ENCODE results near the gene HRH3. TPM values are rescaled to one million over a fixed set of nuclear protein-coding genes. Genes with fewer than 3 reads are reported as not detected.
A peak's percentile ranks its signal among the peaks of the same experiment; 100 is the strongest.

HRH3 gene
- total RNA-seq, 1 donor from 2014 or later: not detected

DNA sequence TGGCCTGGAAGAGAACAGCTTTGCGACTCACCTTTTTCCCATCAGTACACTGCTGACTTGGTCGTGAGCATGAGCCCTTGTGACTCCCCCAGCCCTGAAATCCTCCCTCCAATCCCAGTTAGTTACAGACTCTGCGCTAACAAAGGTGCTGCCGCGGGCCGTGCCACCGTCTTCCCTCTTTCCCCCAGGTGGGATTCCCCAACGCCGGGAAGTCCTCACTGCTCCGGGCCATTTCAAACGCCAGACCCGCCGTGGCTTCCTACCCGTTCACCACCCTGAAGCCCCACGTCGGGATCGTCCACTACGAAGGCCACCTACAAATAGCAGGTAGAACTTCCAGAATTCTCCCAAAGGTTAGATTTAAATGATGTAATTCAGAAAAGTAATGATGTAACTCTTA is 21.1 kb downstream of the HRH3 start:
- DNase-seq (ENCODE audit: low spot score): no peak

DNA sequence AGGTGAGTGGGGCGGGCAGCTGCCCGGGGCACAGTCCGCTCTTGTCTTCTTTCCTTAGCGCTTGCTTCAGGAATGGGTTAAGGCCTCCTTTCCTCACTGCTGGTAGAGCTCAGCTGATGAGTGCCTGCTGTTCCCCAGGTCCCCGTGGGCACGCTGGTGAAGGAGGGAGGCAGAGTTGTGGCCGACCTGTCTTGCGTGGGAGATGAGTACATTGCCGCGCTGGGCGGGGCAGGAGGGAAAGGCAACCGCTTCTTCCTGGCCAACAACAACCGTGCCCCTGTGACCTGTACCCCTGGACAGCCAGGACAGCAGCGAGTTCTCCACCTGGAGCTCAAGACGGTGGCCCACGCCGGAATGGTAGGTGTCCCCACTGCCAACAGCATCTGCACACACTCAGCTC is 21.6 kb downstream of the HRH3 start:
- DNase-seq (ENCODE audit: low spot score): no peak

DNA sequence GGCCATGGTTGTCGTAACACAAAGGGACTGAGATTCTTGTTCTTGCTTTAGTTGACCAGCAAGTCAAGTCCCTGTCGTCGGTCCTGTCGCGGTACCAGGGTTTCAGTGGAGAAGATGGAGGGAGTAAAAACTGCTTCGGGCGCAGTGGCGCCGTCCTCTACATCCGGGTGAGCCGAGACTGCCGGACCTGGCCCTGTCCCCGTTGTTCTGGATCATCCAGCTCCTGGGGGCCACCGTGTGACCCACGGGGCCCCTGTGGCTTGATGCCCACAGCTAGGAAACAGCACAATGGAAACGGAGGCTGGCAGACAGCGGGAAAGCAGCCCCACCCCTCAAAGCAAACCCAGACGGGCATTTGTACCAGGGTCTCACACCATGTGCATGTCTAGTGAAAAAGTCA is 22.3 kb downstream of the HRH3 start:
- DNase-seq (ENCODE audit: low spot score): no peak

DNA sequence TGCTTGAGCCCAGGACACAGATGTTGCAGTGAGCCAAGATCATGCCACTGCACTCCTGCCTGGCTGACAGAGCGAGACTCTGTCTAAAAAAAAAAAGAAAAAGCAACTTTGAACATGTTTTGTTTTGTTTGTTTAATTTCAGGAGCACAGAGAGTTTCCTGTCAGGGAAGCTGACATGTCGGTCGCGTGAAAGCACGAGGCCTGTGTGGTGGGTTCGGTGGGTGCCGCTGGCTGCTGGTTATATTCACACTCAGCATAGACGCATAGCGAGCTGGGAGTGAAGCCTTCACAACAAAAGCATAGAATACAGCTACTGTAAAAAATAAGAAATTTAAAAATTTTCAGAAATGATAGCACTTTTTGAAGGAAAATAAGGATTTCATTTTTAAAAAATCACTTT is 22.8 kb downstream of the HRH3 start:
- no peak for DNase-seq (ENCODE audit: low spot score)

DNA sequence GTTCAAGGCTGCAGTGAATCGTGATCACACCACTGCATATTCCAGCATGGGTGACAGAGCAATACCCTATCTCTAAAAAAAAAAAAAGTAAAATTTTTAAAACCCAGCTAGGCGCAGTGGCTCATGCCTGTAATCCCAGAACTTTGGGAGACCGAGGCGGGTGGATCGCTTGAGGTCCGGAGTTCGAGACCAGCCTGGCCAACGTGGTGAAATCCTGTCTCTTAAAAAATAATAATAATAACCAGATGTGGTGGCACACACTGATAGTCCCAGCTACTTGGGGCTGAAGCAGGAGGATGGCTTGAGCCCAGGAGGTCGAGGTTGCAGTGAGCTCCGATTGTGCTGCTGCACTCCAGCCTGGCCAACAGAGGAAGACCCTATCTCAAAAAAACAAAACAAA is 23.8 kb downstream of the HRH3 start:
- no peak for DNase-seq (ENCODE audit: low spot score)

DNA sequence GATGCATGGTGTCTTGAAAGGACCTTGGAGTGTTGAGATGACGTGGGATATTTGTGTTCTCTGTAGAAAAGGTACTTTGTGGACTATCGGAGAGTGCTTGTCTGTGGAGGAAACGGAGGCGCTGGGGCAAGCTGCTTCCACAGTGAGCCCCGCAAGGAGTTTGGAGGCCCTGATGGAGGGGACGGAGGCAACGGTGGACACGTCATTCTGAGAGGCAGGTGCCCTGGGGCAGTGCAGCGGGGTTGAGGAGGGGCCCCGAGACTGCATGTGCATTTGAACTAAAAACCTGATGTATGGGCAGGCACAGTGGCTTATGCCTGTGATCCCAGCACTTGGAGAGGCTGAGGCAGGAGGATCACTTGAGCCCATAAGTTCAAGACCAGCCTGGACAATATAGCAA is 24.3 kb downstream of the HRH3 start:
- DNase-seq (ENCODE audit: low spot score): no peak

DNA sequence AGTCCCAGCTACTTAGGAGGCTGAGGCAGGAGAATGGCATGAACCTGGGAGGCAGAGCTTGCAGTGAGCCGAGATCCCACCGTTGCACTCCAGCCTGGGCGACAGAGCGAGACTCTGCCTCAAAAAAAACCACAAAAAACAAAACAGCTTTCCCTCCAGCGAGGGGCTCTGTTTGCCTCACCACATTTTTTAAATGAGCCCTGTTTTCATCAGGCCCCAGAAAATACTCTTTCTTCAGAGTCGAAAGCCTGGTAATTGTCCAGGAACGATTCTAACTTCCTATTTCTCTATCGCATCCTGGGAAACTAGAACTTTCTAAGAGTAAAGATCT is 25.0 kb downstream of the HRH3 start:
- no peak for DNase-seq (ENCODE audit: low spot score)

DNA sequence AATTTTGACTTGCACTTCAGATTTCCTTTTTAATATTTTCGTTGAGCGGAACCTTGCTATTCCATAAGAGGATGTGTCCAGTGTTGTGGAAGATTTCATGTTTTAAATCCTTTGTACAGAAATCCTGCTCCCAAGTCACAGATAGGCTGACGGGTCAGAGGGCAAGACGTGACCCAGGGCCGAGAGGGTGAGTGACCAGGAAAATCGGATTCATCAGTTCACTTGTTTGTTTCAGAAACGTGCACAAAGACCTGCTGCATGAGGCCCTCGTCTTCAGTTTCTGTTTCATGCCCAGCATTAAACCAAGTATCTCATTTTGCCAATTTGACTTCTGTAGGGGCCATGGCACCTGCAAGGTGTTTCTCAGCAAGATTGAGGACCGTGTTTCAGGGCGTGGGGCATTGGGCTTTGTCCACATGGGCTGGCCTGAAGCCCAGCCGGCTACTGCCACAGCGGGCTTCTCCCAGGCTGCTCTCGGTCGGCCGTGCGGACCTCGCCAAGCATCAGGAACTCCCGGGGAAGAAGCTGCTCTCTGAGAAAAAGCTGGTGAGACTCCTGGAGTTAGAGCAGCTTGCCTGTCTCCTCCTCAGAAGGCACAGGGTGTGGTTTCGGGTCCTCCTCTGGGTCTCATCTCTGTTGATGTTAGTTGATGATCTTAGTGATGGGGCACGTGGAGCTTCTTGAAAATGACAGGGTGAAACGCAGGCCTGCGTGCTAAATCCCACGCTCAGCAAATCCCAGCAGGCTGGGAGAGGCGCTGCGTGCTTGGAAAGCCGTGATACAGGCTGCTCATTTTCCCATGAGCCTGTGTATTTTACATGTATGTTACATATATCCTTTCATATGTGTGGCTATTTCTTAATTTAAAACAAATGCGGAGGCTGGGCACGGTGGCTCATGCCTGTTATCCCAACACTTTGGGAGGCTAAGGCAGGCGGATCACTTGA is 26.7 kb downstream of the HRH3 start:
- DNase-seq (ENCODE audit: low spot score): no peak

DNA sequence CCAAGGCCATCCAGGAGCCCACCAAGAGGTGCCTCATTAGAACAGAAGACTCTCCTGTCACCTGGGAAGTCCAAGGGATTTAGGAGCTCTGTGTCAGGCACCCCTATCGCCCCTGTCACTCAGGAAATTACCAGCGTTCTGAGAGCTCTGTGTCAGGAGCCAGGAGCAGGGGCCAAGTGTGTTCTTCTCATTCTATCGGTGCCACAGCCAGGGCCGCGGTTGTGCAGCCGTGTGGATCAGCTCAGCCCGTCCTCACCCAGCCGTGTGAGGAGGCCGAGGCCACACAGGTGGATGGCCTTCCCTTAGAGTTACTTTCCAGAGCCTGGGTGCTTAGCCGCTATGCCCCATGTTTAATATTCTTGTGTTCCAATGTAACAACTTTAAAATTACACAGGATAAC is 27.4 kb downstream of the HRH3 start:
- no peak for DNase-seq (ENCODE audit: low spot score)

DNA sequence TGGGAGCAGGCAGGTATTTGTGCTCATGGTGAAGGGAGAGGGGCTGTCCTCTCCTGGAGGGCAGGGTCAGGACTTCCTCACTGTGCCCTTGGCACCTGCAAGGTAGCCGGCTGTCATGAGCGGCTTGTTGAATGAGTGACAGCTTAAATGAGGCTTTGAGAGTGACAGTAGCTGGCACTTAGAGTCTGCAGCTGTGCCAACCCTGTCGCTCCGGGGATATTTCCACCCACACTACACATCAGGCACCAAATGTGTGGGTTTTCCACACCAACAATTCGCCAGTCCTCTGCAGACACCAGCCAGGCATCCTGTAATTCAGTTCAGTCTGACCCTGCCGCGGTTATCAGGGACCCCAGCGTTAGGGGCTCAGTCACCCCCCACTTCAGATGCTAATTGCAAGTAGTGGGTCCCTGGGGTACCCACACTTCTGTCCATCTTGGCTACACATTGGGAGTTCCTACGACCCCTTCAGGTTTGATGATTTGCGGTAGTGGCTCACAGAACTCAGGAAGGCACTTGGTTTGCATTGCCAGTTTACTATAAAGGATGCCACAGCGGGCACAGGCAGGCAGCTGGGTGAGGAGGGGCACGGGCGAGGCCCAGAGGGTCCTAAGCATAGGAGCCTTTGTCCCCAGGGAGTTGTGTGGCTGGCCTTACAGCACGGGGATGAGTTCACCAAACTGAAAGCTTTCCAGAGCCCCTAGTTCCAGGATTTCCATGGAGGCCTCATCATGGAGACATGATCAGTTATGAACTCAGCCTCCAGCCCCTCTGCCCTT is 28.1 kb downstream of the HRH3 start:
- DNase-seq (ENCODE audit: low spot score): no peak

DNA sequence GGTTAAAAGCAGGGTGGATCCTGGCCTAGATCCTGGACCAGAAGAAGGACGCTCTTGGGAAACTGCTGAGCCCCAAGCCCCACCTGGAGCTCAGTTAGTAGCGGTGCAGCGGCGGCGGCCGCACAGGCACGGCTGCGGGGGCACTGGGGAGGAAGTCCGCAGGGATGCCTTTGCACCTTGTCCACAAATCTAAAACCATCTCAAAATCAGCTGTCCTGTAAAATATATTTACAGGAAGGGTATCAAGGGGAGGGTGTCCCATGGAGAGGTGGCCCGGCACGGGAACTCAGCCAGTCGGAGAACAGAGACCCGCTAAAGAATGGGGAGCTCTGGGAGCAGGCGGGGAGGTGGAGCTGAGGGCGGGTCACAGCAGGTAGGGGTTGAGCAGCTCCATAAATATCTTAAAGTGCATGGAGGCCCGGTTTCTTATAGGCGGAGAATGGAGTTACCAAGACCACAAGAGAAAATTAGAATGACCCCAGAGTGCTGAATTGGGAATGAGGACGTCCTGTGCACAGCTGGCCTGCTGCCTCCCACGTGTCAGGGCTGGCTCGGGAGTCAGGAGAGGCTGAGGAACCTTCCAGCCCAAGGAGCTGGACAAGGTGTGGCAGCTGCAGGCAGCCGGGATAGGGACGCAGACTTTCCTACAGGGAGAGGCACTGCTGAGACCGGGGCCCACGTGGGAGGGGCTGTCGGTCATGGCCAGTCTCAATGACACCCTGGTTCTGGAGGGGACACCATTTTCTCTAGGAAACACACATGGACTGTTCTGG is 29.3 kb downstream of the HRH3 start:
- no peak for DNase-seq (ENCODE audit: low spot score)

DNA sequence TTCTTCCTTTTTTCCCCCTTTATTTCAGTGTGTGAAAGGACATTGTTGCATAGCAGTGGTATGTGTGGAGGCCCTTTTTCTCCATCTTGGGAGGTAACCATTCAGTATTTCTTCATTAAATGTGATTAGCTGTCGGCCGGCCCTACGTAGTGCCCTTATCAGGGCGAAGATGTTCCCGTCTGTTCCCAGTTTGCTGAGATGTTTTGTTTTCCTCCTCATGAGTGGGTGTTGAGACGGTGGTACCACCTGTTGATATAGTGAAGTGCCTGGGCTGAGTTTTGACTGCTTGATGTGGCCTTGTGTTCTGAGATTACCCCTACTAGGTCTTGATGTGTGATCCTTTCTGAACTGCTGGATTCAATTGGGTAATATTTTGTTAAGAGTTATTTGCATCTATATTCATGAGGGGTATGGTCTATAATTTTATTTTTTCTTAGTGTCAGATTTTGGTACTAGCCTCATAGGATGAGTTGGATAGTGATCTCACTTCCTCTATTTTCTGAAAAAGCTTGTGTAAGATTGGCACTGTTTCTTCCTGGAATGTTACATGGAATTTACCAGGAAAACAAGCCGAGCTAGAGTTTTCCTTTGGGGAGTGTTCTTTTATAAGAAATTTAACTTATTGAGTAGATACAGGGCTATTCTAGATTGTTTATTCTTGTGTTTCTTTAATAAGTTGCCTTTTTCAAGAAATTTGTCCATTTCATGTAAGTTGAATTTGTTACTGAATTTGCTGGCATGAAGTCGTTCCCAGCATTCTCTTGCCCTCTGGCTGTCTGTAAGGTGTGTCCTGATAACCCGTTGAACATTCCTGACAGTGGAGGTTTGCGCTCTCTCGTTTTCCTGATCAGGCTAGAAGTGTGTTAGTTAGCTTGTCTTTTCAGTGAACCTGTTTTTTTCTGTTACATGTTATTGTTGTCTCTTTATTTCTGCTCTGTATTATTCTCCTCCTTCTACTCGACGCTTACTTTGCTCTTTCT is 32.9 kb downstream of the HRH3 start:
- DNase-seq (ENCODE audit: low spot score): no peak

DNA sequence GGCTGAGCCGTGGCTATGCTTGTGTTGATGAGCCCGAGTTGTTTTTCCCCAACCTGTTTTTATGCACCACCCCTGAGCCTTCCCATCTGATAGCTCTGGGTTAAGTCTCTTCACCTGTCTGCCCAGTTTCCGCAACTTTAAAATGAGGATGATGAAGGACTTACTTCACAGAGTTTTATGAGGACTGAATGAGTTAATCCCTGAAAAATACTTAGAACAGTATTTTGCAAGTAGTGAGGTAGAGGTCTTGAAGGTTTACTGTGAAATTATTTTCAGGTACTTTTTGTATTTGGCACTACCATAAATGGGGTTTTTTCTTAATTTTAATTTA is 34.0 kb downstream of the HRH3 start:
- DNase-seq (ENCODE audit: low spot score): no peak

DNA sequence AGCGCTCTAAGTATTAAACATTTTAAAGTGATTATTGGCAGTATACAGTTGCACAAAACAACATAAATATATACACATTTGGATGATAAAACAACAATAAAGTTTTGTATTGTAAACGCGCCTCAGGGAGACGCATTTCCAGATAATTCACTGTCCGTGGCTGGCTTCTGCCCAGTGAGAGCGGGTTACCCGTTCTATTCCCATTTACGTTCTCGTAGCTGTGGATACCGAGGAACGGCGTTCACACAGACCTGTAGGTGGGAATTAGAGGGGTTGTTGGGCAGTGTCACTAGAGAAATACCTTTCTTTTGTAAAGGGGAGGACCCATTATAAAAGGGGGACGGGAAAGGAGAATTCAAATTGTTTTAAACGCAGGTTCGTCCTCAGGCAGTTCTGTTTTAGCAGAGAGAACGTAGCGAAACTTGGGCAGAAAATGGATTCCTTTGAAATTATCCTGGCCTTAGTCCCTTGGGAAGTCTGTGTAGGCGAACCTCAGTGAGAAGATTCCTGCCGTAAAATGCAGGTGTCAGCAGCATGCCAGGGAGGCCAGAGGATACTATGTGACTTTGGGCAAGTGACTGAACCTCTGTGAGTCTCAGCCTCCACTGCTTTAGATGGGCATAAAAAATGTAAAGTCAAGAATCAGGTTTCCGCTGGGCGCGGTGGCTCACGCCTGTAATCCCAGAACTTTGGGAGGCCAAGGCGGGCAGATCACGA is 36.5 kb downstream of the HRH3 start:
- DNase-seq (ENCODE audit: low spot score): no peak

DNA sequence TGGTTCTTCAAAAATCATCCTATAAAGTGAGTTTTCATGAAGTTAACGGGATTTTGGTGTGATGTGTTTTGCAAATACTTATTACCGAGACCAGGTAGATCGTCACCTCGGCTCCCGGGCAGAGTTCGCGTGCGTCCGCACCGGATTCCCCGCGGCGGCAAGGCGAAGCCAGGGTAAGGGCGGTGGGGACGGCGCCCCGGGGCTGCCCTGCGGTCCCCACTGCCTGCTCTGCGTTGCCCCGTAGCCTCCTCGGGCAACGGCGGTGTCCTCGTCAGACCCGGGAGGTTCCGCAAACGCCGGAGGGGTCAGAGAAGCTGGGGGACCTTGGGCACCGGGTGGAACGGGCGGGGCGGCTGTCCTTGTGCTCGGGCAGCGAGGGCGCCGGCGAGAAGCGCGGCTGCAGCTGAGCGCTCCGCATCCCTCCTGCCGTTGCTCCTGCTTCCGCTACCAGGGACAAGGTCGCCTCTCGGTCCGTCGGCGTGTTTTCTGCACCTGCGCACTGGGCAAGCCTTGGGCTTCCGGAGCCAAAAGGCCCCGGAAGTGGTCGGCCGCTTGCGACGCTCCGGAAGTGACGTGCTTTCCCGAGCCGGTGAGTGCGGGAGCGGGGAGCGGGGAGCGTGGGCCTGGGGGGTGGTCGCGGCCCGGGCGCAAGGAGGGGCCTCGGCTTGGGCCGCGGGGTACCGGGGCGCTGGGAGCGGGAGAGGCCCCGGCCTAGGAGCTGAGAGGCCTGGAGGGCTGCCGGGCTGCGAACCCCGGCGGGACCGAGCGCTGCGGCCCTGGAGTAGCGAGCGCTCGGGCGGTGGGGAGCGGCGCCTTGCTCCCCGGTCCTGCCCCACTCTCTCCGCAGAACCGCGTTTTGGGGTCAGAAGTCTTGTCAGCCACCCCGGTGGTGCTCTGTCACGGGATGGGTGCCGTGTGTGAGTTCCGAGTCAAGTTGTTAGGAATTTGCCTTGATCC is 37.3 kb downstream of the HRH3 start, which contains the start of gene MTG2:
Gene MTG2, plus strand, starts transcription at position 560 of the 957 bp plus-strand sequence. CDS start 10,393 bp downstream, outside the sequence.
- peak; percentile 98 for DNase-seq (ENCODE audit: low spot score)

DNA sequence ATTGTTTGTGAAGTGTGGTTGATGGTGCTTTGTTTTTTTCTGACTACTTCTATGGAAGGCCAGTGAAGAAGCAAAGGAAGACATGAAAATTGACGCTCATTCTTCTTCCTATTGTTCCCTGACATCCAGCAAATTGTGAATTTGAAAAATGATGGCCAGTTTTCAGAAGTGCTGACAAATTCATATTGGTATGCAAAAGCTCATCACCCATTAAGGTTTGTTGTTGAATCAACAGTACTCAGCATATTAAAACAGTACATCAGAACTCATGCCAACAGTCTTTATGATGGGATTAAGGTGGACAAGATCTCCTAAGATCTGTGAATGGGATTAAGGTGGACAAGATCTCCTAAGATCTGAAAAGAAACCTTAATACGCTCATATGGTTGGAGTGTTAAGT is 38.3 kb downstream of the HRH3 start:
- DNase-seq (ENCODE audit: low spot score): no peak

DNA sequence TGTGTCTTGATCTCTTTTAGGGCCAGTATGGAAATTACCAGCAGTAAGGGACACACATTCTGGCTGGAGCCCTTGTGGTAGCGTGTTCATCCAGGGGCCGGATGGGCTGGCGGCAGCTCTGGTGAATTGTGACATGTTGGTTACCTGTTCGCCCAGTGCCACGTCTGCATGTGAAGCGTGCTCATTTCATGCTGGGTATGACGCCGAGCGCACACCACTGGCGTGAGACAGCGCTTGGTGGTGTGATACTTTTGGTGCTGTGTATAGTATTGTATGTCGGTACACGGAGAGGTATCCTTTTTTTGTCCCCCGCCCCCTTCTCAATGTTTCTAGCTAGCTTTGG is 40.9 kb downstream of the HRH3 start:
- DNase-seq (ENCODE audit: low spot score): no peak

DNA sequence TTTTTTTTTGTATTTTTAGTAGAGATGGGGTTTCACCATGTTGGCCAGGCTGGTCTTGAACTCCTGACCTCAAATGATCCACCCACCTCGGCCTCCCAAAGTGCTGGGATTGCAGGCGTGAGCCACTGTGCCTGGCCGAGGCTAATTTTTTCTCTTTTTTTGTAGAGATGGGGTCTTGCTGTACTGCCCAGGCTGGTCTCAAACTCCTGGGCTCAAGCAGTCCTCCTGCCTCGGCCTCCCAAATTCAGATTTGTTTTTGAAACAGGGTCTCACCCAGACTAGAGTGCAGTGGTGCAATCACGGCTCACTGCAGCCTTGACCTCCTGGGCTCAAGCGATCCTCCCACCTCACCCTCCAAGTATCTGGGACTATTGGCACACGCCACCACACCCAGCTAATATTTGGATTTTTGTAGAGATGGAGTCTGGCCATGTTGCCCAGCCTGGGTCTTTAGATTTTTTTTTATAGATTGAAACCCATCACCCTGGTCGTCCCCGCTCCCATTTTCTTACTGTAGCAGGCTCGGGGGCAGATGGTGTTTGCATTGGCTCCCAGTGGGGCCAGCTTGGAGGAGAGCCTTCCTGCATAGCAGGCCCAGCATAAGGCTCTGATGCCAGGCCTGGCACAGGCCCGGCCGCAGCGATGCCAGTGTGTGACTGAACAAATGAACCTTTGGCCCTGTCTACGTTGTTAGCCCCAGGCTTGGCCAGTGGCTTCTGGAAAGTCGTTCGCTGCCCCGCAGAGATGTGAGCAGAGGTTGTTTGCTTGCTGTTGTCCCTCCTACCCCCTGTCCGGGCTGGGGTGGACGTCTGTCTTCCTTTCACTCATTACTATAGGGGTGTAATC is 41.5 kb downstream of the HRH3 start:
- DNase-seq (ENCODE audit: low spot score): no peak
